Epithelial cell of prostate (primary cell): Measurements from ENCODE around the gene SLC35F2.
A peak's percentile ranks its signal among the peaks of the same experiment; 100 is the strongest.
"Not testable (repeated sequence)": the region's sequence is repeated elsewhere in the genome, so short reads cannot be mapped to it uniquely, and the experiment has no call there.

Experiments used
- DNase-seq: peaks from one replicate; pipeline ENCODE4 v3.0.0-alpha.2; 2011; ENCODE audit warnings: low read depth, low spot score
- H3K27ac ChIP-seq: fragments of 450-650 bp; 2 replicates; pipeline ENCODE4 v1.5.1; 2017; ENCODE audit warnings: mild to moderate bottlenecking

The SLC35F2 gene

DNA sequence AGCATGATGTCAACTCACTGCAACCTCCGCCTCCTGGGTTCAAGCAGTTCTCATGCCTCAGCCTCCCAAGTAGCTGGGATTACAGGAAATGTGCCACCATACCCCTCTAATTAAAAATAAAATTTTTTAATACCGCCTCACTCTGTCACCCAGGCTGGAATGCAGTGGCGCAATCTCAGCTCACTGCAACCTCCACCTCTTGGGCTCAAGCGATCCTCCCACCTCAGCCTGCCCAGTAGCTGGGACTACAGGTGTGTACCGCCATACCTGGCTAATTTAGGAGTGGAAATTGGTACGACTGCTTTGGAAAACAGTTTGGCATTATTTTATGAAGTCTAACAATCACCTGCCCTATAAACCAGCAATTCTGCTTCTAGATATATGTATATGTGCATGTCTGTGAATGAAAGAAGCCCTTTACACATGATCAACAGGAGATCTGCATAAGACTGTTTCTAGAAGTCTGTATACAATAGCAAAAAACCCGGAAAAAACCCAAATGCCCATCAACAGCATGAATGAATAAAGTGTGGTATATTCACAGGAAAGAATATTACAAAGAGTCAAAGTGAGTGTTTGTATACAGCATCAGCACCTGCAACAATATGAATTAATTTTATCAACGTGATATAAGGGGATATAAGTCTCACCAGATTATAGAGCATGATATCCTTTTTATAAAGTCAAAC, 16.0 kb downstream of the SLC35F2 start:
- no peak for DNase-seq

DNA sequence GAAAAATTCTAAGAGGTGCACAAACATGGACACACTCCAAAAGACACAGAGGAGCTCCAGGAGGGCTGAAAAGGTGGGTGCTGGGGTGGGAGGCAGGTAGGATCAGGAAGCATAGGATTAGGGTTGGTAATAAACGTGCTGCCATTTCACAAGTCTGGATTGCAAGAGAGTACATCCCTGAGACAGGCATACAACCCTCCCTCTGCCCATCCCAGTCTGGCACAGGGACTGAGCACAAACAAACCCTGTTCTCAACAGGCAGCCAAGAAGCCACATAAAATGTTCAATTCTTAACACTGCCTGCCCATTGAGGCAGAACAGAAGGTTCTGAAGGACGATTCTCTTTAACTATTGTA, 18.5 kb downstream of the SLC35F2 start:
- H3K27ac ChIP-seq: peak overlapping the region; percentile 98
- DNase-seq: no peak

More for the DNA sequence above, 16.0 kb downstream of the SLC35F2 start:
- H3K27ac ChIP-seq: peak overlapping the region; percentile 98

DNA sequence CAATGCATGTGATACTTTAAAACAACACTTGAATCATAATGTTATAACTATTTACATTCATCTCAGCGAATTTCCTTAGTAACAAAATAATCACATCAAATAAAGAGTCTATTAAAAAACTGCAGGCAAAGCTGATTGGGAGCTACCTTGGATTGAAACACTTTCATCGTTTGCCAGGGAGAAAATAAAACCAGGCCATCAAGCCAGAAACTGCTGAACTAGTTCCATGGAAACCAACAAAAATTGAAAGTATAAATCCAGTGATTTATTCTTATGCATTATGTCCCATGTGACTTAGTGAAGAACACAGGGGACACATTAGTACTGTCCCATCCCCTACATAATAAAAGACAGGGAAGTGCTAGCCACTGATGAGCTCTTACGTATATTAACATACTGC, 21.7 kb downstream of the SLC35F2 start:
- no peak for DNase-seq
- H3K27ac ChIP-seq: no peak overlapping the region

DNA sequence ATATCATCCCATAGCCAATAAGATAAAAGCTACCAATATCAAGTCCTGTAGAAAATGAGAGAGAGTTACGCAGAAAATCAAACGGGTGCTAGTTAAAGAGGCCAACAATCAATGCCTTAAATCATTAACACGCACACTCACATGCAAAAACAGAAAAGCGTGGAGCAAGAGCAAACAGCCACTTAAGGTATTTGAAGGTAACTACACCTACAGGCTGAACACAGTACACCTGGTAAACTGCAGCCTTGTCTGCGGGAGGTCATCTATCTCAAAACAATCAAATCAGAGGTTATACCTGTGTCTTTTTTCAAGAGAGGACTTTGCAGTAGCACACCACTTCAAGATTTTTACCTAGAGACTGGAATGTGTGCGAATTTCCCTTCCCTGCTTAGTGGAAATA, 23.6 kb downstream of the SLC35F2 start:
- no peak for DNase-seq
- no peak overlapping the region for H3K27ac ChIP-seq

DNA sequence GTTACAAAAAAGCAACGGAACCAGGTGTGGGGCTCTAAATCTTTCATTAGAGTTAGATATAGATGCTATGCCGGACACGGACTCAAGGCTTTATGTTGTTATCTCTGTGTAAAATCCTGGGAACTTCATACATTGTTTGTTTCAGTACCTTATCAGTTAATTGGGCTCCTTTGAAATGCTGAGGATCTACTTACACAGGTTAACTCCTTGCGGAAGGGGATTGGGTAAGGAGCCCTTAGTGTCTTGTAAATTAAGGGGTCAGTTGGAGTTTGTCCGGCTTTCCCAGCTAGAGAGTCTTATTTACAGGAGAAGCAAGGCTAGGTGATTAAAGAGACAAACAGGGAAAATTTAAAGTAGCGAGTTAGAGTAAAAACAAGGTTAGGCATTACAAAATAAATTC, 24.7 kb downstream of the SLC35F2 start:
- H3K27ac ChIP-seq, DNase-seq: not testable (repeated sequence)

DNA sequence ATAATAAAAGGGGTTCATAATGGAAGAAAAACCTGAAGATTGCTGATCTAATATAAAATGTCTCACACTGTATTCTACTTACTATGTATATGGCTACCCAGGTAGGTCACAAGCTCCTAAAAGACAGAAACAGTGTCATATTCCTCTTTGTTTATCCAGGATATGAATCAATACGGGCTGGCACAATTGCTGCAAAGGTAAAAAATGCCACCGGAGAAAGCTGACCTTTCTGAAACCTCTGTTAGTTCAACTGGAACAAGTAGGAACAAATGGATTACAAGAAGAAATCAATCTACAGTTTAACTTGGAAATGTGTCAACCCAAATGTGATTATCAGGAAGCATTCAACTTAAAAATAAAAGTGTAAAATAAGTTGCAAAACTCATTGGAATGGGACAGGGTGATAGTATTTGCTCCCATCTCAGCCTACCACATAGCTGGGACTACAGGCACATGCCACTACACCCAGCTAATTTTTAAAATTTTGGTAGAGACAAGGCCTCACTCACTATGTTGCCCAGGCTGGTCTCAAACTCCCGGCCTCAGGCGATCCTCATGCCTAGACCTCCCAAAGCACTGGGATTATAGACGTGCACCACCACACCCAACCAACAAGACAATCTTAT, 27.6 kb downstream of the SLC35F2 start:
- peak overlapping the region; percentile 80 for H3K27ac ChIP-seq
- DNase-seq: peak; percentile 26

DNA sequence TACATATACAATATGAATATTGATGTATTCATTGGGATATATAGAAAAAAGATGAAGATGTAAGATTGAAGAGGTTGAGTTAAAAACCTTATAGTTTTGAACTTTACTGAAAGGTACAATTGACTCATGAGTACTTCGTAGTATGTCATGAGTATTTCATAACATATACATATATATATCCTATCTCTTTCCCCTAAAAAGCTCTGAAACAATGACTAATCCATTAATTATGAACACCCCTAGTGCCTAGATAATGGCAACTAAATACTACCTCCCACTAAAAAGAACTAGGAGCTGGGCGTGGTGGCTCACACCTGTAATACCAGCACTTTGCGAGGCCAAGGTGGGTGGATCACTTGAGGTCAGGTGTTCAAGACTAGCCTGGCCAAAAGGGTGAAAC, 31.5 kb downstream of the SLC35F2 start:
- DNase-seq: no peak
- H3K27ac ChIP-seq: peak overlapping the region; percentile 46

DNA sequence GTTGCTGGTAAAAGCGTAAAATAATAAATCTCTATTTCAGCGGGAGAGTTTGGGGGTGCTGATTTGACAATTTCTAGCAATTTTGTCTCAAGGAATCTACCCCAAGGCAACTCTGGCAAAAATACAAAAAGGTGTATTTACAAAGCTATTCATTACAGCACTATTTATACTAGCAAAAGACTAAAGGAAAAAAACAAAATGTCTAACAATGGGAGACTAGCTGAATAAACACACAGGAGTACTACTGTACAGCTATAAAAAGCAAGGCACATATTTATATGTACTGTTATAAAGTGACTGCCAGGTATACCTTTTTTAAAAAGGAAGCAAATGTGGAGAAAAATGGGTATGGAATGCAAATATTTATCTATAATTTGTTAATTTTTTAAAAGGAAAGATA, 32.7 kb downstream of the SLC35F2 start:
- no peak for DNase-seq
- H3K27ac ChIP-seq: no peak overlapping the region

DNA sequence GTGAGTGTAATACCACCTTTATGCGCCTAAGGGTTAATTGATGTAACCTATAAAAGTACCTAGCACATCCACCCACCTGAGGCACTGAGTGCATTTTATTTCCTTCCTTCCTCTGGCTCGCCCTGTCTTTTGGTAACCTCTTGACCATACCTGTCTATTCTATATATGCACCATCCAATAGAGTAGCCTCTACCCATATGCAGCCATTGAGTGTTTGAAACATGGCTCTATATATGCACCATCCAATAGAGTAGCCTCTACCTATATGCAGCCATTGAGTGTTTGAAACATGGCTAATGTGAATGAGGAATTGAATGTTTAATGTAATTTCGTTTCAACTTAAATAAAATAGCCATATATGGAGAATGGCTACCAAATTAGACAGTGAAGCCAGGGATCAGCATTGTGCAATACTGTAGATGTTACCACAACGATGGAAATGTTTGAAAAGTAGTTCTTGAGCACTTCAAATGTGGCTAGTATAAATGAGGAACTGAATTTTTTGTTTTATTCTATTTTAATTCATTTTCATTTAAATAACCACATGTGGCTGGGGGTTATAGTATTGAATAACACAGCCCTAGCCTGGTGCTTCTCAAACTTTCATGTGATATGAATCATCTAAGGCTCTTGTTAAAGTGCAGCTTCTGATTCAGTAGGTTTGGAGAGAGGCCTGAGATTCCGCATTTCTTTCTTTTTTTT, 33.8 kb downstream of the SLC35F2 start:
- DNase-seq: no peak
- H3K27ac ChIP-seq: no peak overlapping the region

DNA sequence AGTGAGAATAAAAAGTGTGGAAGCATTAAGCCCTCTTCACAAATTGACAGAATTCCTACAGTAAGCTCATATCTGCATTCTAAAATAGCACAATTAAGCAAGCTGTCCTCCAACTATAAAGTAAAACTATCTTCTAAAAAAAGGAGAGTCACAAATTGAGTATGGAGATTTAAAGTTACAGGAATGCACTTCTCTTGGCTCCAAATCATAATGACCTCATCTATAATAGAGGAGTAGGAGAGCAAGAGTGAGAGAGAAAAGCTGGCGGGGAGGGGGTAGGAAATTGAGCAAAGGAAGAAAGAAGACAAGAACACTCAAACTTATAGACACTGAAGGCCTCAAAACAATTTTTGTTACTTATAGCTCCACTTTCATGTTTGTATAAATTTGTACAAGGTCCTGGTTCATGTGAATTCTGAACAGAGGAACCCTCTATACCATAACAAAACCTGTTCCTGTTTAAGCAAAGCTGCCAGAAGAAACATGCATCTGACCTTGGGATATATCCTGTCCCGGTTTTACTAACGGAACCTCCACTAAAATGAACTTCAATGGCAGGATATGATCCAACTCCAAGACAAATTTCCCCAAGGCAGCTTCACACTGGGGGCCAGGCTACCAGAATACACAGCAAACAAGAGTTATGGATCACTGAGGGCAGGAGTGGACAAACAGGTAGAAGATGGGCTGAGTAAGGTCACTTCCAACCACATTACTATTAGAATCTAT, 37.2 kb downstream of the SLC35F2 start:
- DNase-seq: no peak
- peak overlapping the region; percentile 2 for H3K27ac ChIP-seq

DNA sequence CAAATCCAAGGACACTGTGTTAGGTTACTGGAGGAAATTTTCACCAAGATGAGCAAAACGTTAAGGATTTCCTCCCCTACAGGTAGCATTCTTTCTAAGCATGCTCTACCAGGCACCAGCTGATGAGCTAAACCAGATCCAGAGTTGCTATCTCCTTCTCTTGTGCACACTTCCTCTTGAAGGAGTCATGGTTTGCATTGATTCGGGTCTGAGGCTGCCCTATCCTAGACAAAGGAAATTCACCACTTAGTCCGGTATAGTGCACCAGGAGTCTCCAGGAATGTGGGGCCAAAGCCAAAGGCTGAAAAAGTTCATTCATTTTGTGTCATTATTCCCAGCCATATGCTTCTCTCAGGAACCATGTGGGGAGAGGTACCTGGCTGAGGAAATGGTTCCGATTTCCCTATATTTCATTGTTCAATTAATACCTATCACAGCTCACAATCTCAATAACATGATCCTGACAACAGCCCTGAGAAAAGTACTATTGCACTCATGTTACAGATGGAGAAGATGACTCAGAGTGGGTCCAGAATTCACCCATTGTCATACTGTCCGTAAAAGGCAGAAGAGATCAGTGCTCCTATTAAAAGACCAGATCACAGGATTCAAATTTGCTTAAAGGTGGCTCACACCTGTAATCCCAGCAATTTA, 39.1 kb downstream of the SLC35F2 start:
- H3K27ac ChIP-seq: peak overlapping the region; percentile 66
- no peak for DNase-seq

DNA sequence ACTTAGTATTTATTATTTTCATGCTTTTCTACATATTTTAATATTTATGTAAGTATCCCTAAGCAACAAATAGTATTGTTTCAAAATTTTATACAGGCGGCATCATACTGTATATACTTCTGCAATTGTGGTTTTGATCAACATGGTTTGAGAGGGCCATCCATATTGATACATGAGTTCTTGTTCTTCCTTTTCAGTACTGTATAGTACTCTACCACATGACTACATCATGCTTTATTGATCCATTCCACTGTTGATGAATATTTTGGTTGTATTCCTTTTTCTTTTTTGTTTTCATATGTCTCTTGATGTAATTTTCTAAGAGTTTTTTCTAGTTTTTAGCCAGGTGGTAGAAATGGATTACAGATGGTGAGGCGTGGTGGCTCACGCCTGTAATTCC, 40.1 kb downstream of the SLC35F2 start:
- DNase-seq: no peak
- peak overlapping the region; percentile 66 for H3K27ac ChIP-seq

DNA sequence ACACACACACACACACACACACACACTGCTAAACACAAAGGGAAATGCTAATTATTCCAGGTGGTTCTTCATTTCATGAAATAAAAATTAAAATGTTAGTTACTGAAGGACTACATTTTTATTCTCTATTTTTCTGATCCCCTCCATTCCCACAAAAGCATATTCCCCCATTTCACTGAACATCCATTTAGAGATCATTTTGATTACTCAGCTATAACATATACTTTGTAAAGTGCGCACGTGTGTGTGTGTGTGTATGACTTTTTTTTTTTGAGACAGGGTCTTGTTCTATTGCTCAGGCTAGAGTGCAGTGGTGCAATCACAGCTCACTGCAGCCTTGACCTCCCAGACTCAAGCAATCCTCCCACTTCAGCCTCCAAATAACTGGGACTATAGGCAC, 42.6 kb downstream of the SLC35F2 start:
- no peak overlapping the region for H3K27ac ChIP-seq
- no peak for DNase-seq

DNA sequence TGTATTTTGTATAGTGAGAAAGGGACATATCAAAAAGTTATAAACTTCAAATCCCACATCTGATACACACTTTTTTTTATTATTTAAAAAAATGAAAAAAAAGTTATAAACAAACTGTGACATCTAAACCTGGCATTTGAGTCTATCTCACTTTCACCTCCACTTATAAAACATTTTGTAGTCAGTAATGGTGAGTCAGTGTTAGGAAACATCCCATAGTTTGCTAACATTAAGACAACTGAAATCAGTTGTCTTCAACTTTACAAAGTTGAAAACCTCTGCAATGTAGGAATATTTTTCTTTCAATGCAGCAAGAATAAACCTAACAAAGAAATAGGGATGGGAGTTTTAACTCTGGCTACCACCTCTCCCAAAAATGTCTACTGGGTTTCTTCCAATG, 47.7 kb downstream of the SLC35F2 start:
- no peak for DNase-seq
- no peak overlapping the region for H3K27ac ChIP-seq

DNA sequence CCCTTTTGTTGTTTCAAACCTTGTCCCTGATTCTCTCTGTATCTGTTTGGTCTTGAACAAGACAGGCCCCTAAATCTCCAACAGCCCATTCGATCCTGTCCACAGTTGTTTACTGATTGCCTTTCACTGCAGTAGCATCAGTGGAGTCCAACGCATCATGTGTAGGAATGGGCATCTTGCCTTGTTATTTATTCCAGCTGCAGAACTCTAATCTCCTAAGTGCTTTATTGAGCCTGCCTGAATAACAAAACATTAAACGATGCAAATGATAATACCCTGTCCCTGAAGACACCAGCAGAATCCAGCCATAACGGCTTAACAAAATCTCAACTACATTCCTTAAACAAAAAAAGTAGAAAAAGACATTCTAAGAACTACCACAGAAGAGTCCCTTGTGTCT, 50.1 kb downstream of the SLC35F2 start:
- no peak for DNase-seq

DNA sequence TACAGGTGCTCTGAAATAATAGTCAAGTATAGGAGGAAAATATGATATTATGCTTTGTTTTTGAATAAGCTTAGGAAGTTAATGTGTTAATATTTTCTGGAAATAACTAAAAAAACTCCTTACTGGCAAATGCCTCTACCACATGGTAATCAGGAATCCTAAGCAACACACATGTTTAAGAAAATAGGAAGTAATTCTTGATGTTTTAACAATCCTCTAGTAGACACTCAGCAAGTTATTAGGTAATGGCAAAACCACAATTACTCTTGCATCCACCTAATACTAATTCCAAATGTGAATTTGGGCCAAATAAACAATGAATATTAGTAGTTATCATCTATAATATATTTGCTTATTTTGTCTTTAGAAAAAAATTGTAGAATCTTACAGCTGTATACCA, 53.6 kb downstream of the SLC35F2 start:
- no peak overlapping the region for H3K27ac ChIP-seq
- DNase-seq: no peak

More for the DNA sequence above, 50.1 kb downstream of the SLC35F2 start:
- H3K27ac ChIP-seq: no peak overlapping the region

DNA sequence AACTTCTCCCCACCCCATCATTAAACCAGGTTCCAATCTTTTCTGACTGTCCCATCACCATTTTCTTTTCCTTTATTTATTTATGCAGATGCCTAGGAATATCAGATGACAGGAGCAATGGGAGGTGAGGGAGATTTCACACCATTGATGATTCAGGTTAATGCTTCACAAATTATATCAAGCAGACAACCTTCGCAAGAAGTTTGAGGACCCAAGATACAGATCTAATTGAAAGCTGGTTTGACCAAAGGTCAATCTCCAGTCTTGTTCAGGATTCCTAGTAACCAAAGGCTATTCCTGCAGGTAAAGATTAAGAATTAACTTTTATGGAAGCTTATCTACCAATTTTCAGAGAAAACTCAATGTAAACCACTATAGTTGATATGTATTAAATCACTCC, 54.4 kb downstream of the SLC35F2 start:
- no peak overlapping the region for H3K27ac ChIP-seq
- DNase-seq: no peak

DNA sequence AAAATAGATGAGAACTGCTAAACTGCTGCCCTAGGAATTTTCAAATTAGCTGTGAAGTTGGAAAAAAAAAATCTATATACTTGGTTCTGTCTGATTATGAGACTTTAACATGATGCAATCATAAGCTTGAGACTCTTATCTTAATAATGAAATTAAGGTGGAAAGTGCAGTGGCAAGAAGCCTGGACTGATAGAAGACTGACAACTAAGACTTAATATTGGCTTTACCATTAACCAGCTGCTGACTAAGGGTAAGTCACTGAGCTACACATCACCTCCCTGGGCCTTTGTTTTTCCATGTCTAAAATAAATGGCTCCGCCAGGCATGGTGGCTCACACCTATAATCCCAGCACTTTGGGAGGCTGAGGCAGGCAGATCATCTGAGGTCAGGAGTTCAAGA, 56.9 kb downstream of the SLC35F2 start:
- DNase-seq: no peak

DNA sequence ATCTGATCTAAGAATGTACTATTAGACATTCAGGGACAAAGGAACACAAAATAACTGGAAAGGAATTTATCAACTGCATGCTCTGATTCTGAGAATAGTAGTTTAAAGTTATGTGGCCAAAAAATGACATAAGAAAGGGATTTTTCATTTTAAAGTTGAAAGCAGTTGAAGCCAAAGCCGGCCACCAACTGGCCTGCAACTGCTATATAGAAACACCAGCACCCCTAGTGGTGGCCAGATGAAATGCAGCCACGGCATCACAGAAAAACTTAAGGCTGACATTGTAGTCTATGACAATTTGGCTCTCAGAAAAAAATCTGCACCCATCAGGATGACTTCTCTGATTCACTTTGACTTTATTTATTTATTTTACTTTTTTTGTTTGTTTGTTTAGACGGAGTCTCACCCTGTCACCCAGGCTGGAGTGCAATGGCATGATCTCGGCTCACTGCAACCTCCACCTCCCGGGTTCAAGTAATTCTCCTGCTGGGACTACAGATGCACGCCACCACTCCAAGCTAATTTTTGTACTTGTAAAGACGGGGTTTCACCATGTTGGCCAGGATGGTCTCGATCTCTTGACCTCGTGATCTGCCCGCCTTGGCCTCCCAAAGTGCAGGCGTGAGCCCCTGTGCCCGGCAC, 59.2 kb downstream of the SLC35F2 start:
- no peak for DNase-seq
- no peak overlapping the region for H3K27ac ChIP-seq

More for the DNA sequence above, 56.9 kb downstream of the SLC35F2 start:
- H3K27ac ChIP-seq: no peak overlapping the region

DNA sequence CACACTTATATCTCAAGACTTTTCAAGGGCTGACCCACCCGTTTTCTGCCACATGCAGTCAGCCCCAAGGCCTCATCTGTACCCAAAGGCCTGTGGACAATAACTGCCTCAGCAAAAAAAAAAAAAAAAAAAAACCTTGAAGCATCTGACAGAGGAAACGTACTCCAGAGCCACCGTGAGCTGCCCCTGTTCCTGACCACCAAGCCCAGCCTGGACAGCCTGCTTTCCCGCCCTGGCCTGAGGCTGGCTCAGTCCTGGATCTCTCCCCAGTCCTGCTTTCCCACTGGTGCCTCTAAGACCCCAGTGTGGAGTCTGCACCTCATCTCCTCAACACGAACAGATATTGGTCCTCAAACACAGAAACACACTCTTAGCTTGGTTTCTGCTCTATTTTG, 66.5 kb downstream of the SLC35F2 start:
- DNase-seq: no peak
- no peak overlapping the region for H3K27ac ChIP-seq
